Epidermal melanocyte (primary cell): ENCODE results near the gene GNAI3.

Experiments used
- DNase-seq: peaks from one replicate; pipeline ENCODE4 v3.0.0; 2011; ENCODE audit warnings: low spot score; ENCODE audit not compliant: insufficient read length

Gene GNAI3

DNA sequence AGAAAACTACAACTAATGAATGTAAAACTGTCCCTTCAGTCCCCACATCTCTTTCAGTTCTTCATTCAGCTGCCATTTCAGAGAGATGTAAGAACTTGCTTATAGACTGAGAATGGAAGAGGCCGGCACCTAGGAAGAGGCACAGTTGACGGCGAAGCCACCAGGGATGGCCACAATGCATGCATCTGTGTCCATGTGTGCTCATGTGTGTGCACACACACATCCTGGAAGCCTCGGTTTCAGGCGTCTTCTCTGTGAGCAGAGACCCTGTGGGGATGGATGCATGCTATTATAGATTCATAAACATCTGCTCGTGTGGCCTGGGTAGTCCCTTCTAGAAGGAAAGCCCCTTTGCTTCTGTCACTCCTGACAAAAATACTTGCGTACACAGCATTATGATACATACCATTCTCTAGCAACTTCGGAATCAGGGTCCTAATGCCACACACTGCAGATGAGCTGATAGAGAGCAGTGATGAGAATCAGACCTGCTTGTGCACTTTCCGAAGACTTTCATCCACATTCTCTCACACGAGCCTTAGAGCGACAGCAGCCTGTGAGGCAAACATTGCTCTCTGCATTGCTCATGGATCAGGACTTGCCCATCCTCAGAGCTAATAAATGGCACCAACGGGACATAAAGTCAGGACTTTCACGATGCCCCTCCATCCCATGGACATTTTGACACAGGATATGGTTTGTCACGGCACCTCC lies 21.2 kb upstream of the GNAI3 start:
- no peak for DNase-seq

DNA sequence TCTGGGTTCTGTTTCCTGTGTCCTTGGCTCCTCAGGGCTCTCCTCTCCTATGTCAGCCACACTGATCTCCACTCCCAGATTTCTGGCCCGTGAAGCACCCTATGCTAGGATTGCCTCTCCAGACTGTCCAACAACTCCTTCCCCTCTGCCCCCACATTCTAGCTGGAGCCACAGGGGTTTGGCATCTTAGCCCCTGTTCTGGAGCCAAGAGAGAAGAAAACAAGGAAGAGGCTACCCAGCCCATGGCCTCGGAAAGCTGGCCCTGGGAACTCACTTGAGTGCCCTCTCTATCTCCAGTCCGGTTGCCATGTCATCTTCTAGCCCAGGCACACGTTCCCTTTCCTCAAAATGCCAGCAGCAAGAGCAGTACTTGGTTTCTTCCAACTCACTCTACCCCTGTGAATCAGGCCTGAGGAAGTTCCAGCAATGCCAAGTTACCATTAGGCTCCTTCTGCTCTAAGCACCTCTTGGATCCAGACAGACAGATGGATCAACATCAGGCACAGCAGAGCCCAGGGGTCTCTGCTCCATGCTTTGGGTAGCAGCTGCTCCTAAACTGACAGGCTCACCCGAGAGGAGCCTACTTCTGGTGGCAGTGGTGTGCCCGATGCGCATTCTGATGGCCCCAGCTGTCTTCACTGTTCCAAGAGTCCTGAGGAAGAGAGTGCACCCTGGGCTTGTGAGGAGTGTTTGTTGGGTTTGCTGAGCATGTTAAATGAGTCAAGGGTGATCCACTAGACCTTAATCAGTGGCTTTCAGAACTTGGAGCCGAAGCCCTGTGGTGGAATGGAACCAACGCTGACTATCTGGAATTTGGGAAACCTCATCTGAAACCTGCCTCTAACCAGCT lies 20.3 kb upstream of the GNAI3 start:
- DNase-seq = no peak

DNA sequence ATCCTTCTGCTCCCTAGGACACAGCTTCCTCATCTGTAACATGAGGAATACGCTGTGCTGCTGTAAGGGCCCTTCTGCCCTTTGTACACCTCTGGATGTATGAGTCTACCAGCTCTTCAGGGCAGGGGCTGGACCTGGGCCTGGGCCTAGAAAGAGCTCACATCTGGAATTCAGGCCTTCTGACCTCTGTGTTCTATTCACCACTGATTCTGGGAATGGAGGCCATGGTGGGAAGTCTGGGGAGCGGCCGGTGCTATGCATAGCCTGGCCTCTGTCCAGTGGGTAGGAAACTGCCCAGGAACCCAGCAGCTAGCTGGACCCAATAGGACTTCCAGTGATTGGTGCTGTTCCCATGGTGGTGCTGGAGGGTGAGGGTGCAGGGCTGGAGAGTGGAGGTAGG lies 19.7 kb upstream of the GNAI3 start:
- no peak for DNase-seq

DNA sequence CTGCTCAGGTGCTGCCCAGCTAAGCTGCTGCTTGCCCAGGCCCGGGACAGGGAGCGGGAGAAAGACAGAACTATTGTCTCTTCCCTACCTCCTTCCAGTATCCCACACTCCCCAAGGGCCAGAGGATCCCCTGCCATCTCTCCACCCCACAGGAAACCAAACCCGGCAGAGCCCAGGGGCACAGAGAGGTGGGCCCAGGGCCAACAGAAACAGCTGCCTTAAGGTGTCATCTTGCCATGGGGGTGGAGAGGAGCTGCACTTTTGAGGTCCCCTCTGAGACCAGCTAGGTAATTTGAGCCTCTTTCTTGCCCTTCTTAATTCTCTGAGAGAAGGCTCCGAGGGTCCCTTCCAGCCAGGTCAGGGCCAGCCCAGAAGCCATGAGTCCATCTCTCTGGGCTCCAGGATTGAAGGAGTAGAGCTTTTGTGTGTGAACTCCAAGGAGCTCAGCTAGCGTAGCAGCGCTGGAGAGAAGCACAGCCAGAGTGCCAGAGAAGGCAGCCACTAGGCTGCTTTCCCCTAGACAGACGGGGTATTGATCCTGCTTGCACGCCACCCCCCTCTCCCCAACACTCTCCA lies 18.4 kb upstream of the GNAI3 start:
- no peak for DNase-seq

DNA sequence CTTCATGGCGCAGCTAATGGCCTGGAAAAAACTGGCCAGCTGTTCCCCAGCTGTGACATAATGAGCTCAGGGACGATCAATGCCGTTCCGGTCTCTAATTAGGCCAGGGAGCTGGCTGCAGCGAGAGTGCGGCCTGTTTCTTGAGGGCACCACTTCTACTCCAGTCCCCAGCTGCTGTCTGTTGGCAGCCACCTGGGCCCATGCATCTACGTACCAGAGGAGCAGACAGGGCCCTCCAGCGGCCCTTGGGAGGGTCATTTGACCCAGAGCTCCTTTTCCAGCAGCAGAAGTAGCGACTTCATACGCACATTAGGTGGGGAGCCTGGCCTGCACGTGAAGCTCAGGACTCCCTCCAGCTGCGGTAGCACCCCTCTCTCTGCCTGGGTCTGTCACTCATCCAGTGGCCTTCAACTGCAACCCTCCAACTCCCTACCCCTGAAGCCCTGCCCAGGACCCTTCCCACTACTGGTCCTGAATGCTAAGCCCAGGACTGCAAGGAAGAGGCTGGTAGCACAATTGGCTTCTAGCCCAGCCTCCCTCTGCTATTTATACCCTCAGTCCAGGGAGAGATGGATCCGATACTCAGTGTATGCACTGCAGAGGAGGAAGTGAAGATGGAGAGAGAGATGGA lies 17.8 kb upstream of the GNAI3 start:
- DNase-seq = no peak

DNA sequence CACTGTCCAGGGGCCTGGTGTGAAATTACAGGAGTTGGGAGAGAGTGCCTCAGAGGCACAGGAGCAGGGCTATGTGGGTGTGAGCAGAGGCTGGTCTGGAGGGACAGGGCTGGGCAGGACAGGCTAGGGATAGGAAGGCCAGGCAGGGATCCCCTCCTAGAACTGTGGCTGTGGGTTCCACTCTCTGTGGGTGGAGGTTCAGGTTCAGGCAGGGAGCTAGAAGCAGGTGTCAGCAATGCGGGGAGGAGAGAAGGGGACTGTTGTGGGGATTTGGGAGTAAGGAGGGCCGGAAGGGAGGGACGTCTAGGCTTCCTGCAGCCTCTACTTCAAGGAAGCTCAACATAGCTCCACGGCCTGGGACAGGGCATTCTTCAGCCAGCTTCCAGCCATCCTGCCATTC lies 17.0 kb upstream of the GNAI3 start:
- no peak for DNase-seq

DNA sequence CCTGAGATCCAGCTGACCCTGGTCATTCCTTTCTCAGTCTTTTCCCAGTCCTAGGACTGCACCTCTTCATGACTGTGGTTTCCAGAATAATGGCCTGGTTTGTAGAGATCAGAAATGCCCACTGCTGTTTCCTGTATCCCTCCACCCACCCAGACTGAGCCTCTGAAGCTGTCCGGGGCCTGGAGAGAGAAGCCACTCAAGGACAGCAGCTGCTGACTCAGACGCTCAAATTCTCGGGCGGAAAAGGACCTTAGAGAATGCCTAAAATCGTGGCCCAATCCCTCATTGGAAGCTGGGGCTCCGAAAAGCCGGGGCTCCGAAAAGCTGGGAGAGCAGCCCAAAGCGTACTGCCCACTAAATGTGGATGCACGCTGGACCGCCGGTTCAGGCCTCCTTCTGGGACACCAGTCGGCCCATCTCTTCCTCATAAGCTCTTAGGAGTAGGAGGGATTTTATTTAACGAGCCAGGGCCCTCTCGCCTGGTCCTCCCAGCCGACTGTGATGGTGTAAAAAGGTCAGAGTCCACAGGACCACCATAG lies 16.5 kb upstream of the GNAI3 start:
- DNase-seq = no peak

DNA sequence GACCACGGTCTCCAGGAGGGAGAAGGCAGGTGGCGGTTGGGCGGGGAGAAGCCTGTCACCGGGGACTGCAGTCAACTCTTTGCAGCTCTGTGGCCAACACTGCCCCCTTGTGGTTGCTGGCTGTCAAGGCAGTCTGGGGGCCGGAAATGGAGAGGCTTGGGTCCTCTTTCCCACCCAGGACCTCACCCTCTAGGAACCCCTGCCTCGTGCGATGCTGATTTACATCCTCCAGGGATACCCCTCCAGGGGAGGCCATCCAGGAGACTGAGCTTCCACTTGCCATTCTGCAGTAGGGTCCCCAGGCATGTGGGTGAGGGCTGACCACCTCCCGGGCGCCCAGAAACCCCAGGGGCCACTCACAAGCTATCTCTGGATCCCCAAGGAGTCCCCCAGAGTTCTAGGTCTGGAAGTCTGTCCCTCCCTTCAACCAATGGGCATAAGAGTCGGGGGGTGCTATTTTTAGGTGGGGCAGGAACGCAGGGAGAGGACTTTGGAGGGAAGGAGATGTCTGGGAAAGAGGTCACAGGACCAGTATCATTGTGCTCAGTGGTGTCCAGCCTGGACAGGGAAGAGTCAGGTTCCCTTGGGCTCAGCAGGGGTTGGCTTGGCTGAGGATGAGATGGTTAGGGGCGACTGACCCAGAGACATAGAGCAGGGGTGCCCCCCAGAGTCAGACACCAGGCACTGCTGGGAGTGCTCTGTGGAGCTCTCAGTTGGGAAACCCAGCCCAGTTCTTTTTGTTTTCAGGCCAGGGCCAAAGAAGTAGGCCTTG lies 15.9 kb upstream of the GNAI3 start:
- DNase-seq = no peak

DNA sequence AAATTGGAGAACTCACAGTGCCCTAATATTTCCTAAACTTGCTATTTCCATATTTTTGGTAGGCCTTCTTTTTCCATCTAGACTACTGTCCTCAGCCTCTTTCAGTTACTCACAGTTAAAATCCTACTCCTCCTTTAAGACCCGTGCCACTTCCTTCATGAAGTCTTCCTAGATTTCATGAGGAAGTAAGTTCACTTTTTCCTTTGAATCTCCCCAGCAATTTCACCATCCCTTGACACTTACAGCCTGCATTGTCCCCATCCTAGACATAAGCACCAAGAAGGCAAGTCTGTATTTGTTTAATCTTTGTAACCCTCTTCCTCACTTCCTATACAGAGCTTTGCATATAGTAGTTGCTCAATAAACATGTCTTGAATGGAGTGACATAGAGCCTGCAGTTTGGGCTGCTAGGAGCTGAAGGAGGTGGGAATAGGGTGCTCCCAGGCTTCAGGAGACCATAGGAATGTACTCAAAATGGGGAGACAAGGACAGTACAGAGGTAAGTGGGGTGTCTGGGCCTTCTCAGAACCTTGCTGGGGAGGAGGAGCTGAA lies 14.0 kb upstream of the GNAI3 start:
- no peak for DNase-seq

DNA sequence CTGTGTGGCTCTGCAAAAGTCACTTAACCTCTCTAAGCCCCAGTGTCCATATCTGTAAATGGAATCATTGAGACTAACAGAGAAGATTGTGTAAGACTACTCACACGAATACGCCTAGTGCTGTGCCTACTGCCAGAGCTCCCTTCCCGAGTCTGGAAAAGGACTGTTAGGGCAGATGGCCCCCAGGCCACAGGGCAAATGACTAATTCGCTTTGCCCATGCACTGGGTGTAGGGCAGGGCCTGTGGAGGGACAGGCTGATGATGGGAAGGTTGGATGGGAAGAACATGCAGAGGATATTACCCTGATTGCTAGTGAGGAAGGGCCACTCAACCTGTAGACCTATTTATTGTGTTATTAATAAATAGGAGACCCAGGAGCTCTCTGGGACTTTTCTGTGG lies 12.9 kb upstream of the GNAI3 start:
- DNase-seq = no peak

DNA sequence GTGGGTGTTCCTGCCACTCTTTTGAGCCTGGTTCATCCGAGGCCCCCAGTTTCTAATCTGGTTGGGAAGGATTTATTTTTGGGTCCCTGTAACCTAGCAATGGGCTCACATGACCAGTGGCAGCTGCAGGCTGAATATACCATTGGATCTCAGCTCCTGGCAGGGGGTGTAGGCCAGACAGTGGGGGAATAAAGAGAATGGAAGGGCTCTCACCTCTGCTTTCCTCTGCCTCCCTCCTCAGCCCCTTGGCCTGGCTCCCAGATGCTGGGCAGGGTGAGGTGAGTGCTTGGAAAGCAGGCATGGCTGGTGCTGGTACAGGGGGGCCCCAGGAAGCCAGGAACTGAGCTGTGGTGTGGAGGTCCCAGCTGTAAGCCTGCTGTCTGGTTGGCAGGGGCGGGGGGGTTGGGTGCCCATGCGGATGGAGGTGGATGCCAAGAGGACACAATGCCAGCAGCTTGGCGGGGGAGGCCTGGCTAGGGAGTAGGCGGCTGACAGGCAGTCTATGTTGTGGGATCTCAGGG lies 12.4 kb upstream of the GNAI3 start:
- no peak for DNase-seq

DNA sequence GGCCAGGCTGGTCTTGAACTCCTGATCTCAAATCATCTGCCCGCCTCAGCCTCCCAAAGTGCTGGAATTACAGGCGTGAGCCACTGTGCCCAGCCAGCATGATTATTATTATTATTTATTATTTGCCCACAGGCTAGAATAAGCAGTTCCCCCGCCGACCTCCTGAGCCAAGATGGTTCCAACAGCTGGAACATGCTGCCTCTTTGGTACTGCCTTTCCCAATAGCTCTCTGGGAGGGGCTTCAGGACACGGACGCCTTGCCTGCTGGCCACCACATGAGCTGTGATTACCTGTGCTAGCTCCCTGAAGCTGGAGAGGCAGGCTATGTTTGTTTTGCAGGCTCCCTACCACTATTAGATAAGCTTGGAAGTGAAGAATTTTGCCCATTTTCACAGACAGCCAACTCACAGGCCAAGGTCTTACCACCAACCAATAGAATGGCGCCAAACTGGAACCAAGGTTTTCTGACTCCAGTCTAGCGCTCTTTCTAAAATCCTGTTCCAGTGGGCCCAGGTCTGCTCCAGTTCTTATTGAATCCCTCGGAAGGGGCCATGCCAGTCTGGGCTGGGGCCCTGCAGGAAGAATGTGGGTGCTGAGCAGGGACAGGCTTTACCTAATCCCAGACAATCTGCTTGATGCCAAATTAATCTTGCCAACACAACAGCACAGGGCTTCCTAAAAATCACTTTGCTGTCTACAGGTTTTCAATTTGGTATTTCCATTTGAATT lies 10.8 kb upstream of the GNAI3 start:
- no peak for DNase-seq

DNA sequence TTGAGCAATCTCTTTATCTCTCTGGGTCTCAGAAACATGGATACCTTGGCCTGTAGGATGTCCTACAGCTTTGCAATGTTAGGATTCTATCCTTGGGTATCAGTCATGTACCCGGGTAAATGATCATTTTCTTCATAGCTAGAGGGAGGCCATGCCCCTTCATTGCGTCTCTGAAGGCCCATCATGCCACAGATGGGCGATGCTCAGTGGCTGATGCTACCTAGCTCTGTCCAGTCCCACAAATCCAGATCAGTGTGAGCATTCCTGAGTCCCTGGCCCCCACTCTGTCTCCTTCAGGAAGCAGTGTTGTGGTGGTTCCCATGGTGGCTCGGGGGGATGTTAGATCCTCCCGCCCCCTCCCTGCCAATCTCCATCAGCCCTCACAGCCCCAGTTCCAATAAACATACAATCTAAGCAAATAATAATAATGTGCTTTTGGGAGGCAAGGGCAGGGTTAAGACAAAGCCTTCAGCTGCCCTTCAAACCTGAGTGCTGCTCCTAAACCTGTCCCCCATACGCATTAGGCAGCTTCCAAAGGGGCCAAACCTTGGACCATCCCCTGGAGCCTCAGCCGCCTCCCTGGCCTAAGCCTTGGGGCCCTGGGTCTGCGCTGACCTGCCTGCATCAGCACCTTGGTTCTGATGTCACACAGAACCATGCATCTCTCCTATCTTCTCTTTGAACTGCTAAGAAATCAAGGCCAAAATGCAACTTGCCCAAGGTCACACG lies 9.4 kb upstream of the GNAI3 start:
- no peak for DNase-seq

DNA sequence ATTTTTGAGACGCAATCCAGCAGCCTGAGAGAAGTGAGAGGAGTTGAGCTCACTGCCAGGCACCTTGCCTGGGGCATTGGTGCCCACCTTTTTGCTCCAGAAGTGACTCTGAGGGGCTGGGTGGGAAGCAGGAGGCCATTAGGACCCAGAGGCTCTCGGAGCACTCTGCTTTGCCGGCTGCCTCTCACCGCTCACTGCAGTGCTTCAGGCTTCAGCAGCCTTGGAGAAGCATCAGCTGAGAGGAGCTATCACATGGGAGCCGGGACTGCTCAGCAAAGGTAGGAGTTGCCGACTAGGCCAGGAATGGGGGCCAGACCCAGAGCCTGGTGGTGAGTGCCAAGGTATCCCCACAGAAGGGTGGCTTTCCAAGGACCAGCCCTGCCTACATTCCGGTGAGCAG lies 8.7 kb upstream of the GNAI3 start, which contains the start of gene GPR61:
TSS of gene GPR61 (plus strand) at position 197 of the 400 bp plus-strand sequence. CDS start 3,151 bp downstream, outside the sequence.
- no peak for DNase-seq

DNA sequence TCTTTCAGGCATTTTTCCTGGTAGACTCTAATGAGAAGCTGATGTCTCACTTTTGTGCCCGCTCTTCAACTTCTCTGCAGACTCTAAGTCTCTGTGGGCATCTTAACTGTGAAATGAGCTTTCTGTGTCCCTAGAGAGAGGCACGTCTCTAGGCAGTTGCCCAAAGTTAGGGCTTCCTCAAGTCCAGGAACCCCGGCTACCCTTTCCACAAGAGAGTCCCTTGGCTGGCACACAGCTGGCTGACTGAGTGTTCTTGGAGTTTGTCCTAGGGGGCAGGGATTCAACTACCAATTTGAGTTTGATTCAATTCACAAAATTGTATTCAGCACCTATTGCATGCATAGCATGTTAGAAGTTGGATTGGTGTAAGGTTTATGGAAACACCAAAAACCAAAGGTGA lies 7.3 kb upstream of the GNAI3 start:
- DNase-seq = no peak

DNA sequence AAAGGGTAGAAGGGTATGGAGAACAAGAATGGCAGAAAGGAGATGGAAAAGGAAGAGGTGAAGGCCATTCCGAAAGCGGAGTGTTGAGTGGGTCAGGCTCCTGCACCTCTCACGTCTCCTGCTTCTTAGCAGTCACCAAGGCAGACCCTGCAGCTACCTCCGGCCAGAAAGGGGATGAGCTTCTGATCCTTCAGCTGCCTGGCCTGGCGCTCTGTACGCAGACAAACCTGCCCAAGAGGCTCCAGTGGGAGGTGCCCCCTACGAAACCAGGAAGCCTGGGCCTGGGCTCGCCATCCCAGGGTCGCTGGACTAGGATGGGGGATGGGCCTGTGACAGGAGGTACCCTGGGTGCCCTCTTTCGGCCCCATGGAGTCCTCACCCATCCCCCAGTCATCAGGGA lies 5.8 kb upstream of the GNAI3 start:
- DNase-seq = no peak

DNA sequence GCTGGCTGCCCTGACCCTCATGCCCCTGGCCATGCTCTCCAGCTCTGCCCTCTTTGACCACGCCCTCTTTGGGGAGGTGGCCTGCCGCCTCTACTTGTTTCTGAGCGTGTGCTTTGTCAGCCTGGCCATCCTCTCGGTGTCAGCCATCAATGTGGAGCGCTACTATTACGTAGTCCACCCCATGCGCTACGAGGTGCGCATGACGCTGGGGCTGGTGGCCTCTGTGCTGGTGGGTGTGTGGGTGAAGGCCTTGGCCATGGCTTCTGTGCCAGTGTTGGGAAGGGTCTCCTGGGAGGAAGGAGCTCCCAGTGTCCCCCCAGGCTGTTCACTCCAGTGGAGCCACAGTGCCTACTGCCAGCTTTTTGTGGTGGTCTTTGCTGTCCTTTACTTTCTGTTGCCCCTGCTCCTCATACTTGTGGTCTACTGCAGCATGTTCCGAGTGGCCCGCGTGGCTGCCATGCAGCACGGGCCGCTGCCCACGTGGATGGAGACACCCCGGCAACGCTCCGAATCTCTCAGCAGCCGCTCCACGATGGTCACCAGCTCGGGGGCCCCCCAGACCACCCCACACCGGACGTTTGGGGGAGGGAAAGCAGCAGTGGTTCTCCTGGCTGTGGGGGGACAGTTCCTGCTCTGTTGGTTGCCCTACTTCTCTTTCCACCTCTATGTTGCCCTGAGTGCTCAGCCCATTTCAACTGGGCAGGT lies 5.0 kb upstream of the GNAI3 start:
- no peak for DNase-seq

DNA sequence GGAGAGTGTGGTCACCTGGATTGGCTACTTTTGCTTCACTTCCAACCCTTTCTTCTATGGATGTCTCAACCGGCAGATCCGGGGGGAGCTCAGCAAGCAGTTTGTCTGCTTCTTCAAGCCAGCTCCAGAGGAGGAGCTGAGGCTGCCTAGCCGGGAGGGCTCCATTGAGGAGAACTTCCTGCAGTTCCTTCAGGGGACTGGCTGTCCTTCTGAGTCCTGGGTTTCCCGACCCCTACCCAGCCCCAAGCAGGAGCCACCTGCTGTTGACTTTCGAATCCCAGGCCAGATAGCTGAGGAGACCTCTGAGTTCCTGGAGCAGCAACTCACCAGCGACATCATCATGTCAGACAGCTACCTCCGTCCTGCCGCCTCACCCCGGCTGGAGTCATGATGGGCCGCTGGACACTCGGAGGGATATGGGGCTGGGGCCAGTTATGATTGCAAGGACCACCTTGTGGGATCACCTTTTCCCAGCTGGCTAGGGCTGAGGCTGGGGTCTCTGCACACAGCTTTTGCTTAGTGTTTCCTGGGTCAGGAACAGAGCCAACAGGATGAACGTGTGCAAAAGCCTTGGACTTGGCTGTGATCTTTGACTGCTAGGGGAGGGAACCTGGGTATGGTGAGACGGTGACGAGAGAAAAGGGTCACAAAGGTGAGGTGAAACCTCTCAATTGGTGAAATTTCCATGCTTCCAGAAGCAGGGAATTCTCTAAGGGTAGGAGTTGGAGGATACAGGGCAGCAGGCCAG lies 4.3 kb upstream of the GNAI3 start:
- DNase-seq = no peak
